HG03280 (cell line): Measurements from ENCODE around the gene EXOC6.

Source experiments
- ATAC-seq: cut with Tn5 transposase; IDR thresholded peaks from one replicate; pipeline ENCODE4 v1.9.1; 2021; ENCODE audit warnings: mild to moderate bottlenecking, moderate library complexity; ENCODE audit not compliant: unreplicated experiment

EXOC6 gene

GRCh38 chr10:93063144-93063976, 215.0 kb downstream of the EXOC6 start:
- ATAC-seq: no peak

GRCh38 chr10:93063977-93064660, 215.8 kb downstream of the EXOC6 start:
- ATAC-seq: no peak

- ATAC-seq: no peak
These were observed 216.7 kb downstream of the EXOC6 start for GRCh38 chr10:93064874-93065660.

- ATAC-seq: no peak
These were observed 217.6 kb downstream of the EXOC6 start for GRCh38 chr10:93065675-93066543.

- ATAC-seq: no peak
These were observed 218.2 kb downstream of the EXOC6 start for GRCh38 chr10:93066544-93066913.

- ATAC-seq: no peak
These were observed 219.4 kb downstream of the EXOC6 start for GRCh38 chr10:93067443-93068365.

GRCh38 chr10:93068411-93069244, 220.3 kb downstream of the EXOC6 start:
- no peak for ATAC-seq

- no peak for ATAC-seq
These were observed 220.9 kb downstream of the EXOC6 start for GRCh38 chr10:93069245-93069561.

- no peak for ATAC-seq
These were observed 222.3 kb downstream of the EXOC6 start for GRCh38 chr10:93070378-93071176.

GRCh38 chr10:93071177-93071472, 222.8 kb downstream of the EXOC6 start:
- ATAC-seq: no peak

- ATAC-seq: no peak
These were observed 223.4 kb downstream of the EXOC6 start for GRCh38 chr10:93071674-93072224.

- ATAC-seq: no peak
These were observed 223.9 kb downstream of the EXOC6 start for GRCh38 chr10:93072225-93072712.

GRCh38 chr10:93072713-93073538, 224.6 kb downstream of the EXOC6 start:
- ATAC-seq: no peak

- ATAC-seq: no peak
These were observed 225.3 kb downstream of the EXOC6 start, which contains the start of gene CYP26A1 for GRCh38 chr10:93073539-93074146. Gene CYP26A1, plus strand, starts transcription at chr10:93073893. Its CDS starts 42 bp downstream, at chr10:93073935.

GRCh38 chr10:93074147-93074596, 225.9 kb downstream of the EXOC6 start:
- no peak for ATAC-seq
